Kidney (tissue), 22 donors: ENCODE results near the gene NPC1. TPM values are rescaled to one million over a fixed set of nuclear protein-coding genes. Genes with fewer than 3 reads are reported as not detected.

ENCODE experiments used
- DNase-seq, 5 donors: peaks; one replicate each; pipeline ENCODE4 v3.0.0-alpha.2; 2013 to 2020
- FAIRE-seq: peaks from 2 replicates; lab custom pipeline; 2012; peaks lifted over from hg19 to GRCh38; lab: Jason Lieb, UNC
- H3K27ac ChIP-seq, 2 donors: one replicate each; pipeline ENCODE4 v1.7.0; 2013; ENCODE audit warnings: low read depth in 2 of 2, low read length in 2 of 2, inconsistent platforms in 1 of 2
- H3K27me3 ChIP-seq: one replicate; pipeline ENCODE4 v1.7.1; 2013; ENCODE audit warnings: low read length, inconsistent platforms; ENCODE audit not compliant: control insufficient read depth, insufficient read depth
- H3K36me3 ChIP-seq, 3 donors: one replicate each; pipeline versions ENCODE4 v1.7.0 to v1.7.1; 2013; ENCODE audit warnings: low read length in 3 of 3, control low read depth in 1 of 3, inconsistent platforms in 1 of 3; ENCODE audit not compliant: insufficient read depth in 3 of 3, control insufficient read depth in 2 of 3
- H3K4me1 ChIP-seq, 3 donors: one replicate each; pipeline versions ENCODE4 v1.7.0 to v1.7.1; 2013; ENCODE audit warnings: low read length in 3 of 3, inconsistent platforms in 1 of 3, low read depth in 1 of 3; ENCODE audit not compliant: control insufficient read depth in 2 of 3, insufficient read depth in 2 of 3
- H3K4me3 ChIP-seq, 3 donors: one replicate each; pipeline versions ENCODE4 v1.7.0 to v1.8.1; 2013; ENCODE audit warnings: low read length in 3 of 3, control low read depth in 1 of 3, inconsistent platforms in 1 of 3
- H3K9ac ChIP-seq, 3 donors: one replicate each; pipeline versions ENCODE4 v1.7.0 to v1.7.1; 2013; ENCODE audit warnings: low read length in 3 of 3, control low read depth in 1 of 3, inconsistent platforms in 1 of 3
- H3K9me3 ChIP-seq, 3 donors: one replicate each; pipeline versions ENCODE4 v1.7.0 to v1.7.1; 2013; ENCODE audit warnings: low read length in 3 of 3, control low read depth in 1 of 3, inconsistent platforms in 1 of 3; ENCODE audit not compliant: control insufficient read depth in 2 of 3, insufficient read depth in 1 of 3
- intact Hi-C: fragments of 100-400 bp; cut with DNase I; formaldehyde crosslinking; loops from one replicate; pipeline ENCODE4 v1.11.1; 2022
- long read RNA-seq, 10 donors: library from polyadenylated mRNA in 1 of 10; unstranded in 1 of 10; transcript quantifications; one replicate each; pipeline ENCODE4 v2.0.0 and lab custom pipeline, GENCODE V29; 2021 to 2026
- polyA plus RNA-seq: library from polyadenylated mRNA; stranded (reverse); fragments of 350-450 nt; fragmentation: Illumina TruSeq; extraction: RNeasy Lipid Tissue Mini Kit (QIAGEN cat#74804); gene quantifications from one replicate; pipeline ENCODE4 v1.2.3, GENCODE V29; 2014; ENCODE audit warnings: low read depth, low replicate concordance; ENCODE audit not compliant: insufficient read depth
- total RNA-seq: library from RNA; stranded (reverse); fragmentation: NEBNext Ultra II Directional; extraction: Animal tissue kit (Norgen Biotek cat#: 25700); gene quantifications from one replicate; pipeline ENCODE4 v1.2.1, GENCODE V29; 2021
- TF ChIP-seq, protein P1 (sequence below): IDR thresholded peaks from 3 replicates; pipeline ENCODE4 v1.5.1; 2012; ENCODE audit warnings: mild to moderate bottlenecking, moderate library complexity, borderline replicate concordance; ENCODE audit not compliant: insufficient read depth; ENCODE audit errors: extremely low read depth
- donor health status: control.
- donor health status: control.
- donor health status: control.
- donor health status: control.
- donor health status: control.
- donor health status: DM: yes; HTN: yes; CAD: no.
- donor health status: Normal renal cell carcinoma (clear cell type).

The NPC1 gene
- total RNA-seq = 50.2 TPM
- 16.0 TPM for polyA plus RNA-seq
- long read RNA-seq, donor 1 = 0 reads
- long read RNA-seq, donor 2, full-length matches to known transcripts = 1 of 1 reads
- long read RNA-seq, donor 2, partial matches to known transcripts = 0 of 1 reads
- long read RNA-seq, donor 2, other reads (novel, unspliced or antisense) = 0 of 1 reads
- long read RNA-seq, donor 3, partial matches to known transcripts = 8 of 8 reads
- long read RNA-seq, donor 3, other reads (novel, unspliced or antisense) = 0 of 8 reads
- long read RNA-seq, donor 4 = 0 reads
- long read RNA-seq, donor 5 = 0 reads
- long read RNA-seq, donor 6 = 0 reads
- long read RNA-seq, donor 7, full-length matches to known transcripts = 9 of 36 reads
- long read RNA-seq, donor 7, partial matches to known transcripts = 7 of 36 reads
- long read RNA-seq, donor 7, other reads (novel, unspliced or antisense) = 20 of 36 reads
- long read RNA-seq, donor 8 = 0 reads
- long read RNA-seq, donor 9, partial matches to known transcripts = 5 of 5 reads
- long read RNA-seq, donor 9, other reads (novel, unspliced or antisense) = 0 of 5 reads
- long read RNA-seq, donor 10 = 0 reads

GRCh38 chr18:23586249-23587196, at the start of gene NPC1:
Gene NPC1, minus strand, starts transcription at chr18:23586506. Its CDS starts 163 bp downstream, at chr18:23586343.
- peak within 1 kb of the TSS; percentile 99 to 100 for H3K27ac ChIP-seq
- H3K4me1 ChIP-seq = peaks cover 0 to 6% (median 0%) of the 10 kb centered on the region in 3 donors
- TF ChIP-seq, protein P1, sequence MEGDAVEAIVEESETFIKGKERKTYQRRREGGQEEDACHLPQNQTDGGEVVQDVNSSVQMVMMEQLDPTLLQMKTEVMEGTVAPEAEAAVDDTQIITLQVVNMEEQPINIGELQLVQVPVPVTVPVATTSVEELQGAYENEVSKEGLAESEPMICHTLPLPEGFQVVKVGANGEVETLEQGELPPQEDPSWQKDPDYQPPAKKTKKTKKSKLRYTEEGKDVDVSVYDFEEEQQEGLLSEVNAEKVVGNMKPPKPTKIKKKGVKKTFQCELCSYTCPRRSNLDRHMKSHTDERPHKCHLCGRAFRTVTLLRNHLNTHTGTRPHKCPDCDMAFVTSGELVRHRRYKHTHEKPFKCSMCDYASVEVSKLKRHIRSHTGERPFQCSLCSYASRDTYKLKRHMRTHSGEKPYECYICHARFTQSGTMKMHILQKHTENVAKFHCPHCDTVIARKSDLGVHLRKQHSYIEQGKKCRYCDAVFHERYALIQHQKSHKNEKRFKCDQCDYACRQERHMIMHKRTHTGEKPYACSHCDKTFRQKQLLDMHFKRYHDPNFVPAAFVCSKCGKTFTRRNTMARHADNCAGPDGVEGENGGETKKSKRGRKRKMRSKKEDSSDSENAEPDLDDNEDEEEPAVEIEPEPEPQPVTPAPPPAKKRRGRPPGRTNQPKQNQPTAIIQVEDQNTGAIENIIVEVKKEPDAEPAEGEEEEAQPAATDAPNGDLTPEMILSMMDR = peak; percentile 88
- no peak for FAIRE-seq
- peak within 1 kb of the TSS; percentile 76 to 81 (median 79) for H3K4me3 ChIP-seq
- H3K9ac ChIP-seq = peak within 1 kb of the TSS; percentile 74 to 97 (median 96)
- peak; percentile 94 to 98 (median 97) for DNase-seq
- H3K9me3 ChIP-seq = no peaks in the 10 kb centered on the region
- intact Hi-C loops = no loop called here
- H3K27me3 ChIP-seq = peaks cover 3% of the 10 kb centered on the region
- H3K36me3 ChIP-seq = no peaks in the 10 kb centered on the region

DNA sequence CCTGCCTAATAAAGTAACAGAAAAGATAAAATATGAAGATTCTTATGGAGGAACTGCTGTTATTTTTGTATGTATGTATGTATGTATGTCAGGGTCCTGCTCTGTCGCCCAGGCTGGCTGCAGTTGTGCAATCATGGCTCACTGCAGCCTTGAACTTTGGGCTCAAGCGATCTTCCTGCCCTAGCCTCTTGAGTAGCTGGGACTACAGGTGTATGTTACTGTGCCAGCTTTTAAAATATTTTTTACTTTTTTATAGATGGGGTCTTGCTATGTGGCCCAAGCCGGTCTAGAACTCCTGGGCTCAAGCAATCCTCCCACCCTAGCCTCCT, 49.7 kb upstream of the NPC1 start:
- no peak overlapping the region for H3K9ac ChIP-seq
- no peaks in the 10 kb centered on the region for H3K9me3 ChIP-seq
- FAIRE-seq (no peak), DNase-seq (no peak)
- H3K36me3 ChIP-seq = no peaks in the 10 kb centered on the region
- intact Hi-C loops = no loop called here
- TF ChIP-seq, protein P1 = no peak
- no peak overlapping the region for H3K4me3 ChIP-seq
- no peak overlapping the region for H3K27ac ChIP-seq
- no peaks in the 10 kb centered on the region for H3K4me1 ChIP-seq
- H3K27me3 ChIP-seq = no peaks in the 10 kb centered on the region

DNA sequence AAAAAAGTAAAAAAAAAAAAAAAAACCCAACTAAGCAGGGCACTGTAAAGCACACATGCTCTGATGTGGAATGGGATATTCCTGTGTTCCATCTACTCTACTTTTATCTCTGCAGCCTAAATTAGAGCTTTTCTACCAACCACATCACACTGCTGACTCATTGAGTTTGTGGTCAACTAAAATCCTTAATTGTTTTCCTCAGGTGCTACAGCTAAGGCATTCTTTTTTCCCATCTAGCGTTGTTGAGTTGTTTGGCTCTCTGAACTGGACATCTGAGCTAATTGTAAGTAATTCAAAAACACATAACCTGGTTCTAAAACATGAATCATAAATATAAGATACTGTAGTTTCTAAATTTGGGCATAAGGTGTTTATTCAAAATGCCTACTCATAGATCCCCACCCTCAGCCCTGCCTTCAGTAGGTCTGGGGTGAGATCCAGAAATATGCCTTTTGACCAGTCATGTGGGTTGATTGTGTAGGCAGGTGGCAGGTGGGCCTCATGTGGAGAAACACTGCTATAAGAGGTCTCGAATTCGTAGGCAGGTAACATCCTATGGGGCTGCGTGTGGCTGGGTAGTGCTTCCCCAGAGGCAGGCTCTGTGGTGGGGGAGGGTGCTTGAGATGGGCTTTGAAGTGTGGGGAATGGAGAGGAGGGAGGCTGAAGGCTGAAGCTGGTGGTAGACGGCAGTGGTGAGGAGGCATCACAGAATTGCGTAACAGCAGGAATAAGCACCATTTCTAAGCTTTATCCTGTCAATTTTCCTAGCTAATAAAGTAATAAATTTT, 49.2 kb upstream of the NPC1 start:
- intact Hi-C loops = no loop called here
- Histone ChIP-seq H3K27me3 (no peaks in the 10 kb centered on the region), H3K4me3 (no peak overlapping the region), H3K27ac (no peak overlapping the region), H3K9me3 (no peaks in the 10 kb centered on the region), H3K4me1 (no peaks in the 10 kb centered on the region), H3K36me3 (no peaks in the 10 kb centered on the region), H3K9ac (no peak overlapping the region)
- TF ChIP-seq, protein P1 = no peak
- FAIRE-seq (no peak), DNase-seq (no peak)
